Neutrophil (primary cell): ENCODE results near the gene FERMT1.

Experiments
- H3K27ac ChIP-seq: fragments of 200-600 bp; sonication (generic); 2 replicates; pipeline ENCODE4 v1.5.1; 2016; ENCODE audit warnings: mild to moderate bottlenecking, moderate library complexity
- H3K27me3 ChIP-seq: fragments of 200-600 bp; sonication (generic); 2 replicates; pipeline ENCODE4 v1.6.0; 2016; ENCODE audit warnings: mild to moderate bottlenecking
- H3K36me3 ChIP-seq: fragments of 200-600 bp; sonication (generic); 2 replicates; pipeline ENCODE4 v1.5.1; 2017
- H3K4me1 ChIP-seq, 2 experiments: fragments of 200-600 bp in 1 of 2; sonication (generic) in 1 of 2; 1 replicate in 1 of 2; 2 replicates in 1 of 2; pipeline versions ENCODE4 v1.5.1 to v1.6.1; 2013 to 2016; ENCODE audit warnings: low read depth in 1 of 2, low read length in 1 of 2, mild to moderate bottlenecking in 1 of 2, moderate library complexity in 1 of 2; ENCODE audit not compliant: control insufficient read depth in 1 of 2, insufficient read depth in 1 of 2
- H3K4me3 ChIP-seq, 2 experiments: fragments of 200-600 bp in 1 of 2; sonication (generic) in 1 of 2; 1 replicate in 1 of 2; 2 replicates in 1 of 2; pipeline ENCODE4 v1.5.1; 2013 to 2016; ENCODE audit warnings: low read depth in 1 of 2, low read length in 1 of 2, mild to moderate bottlenecking in 1 of 2, moderate library complexity in 1 of 2
- H3K9me3 ChIP-seq: fragments of 200-600 bp; sonication (generic); 2 replicates; pipeline ENCODE4 v1.5.1; 2016
- TF ChIP-seq, protein P1 (sequence below): fragments of 200-600 bp; sonication (generic); IDR thresholded peaks from 2 replicates; pipeline ENCODE4 v1.5.1; 2016; ENCODE audit warnings: antibody characterized with exemption

FERMT1 gene

DNA sequence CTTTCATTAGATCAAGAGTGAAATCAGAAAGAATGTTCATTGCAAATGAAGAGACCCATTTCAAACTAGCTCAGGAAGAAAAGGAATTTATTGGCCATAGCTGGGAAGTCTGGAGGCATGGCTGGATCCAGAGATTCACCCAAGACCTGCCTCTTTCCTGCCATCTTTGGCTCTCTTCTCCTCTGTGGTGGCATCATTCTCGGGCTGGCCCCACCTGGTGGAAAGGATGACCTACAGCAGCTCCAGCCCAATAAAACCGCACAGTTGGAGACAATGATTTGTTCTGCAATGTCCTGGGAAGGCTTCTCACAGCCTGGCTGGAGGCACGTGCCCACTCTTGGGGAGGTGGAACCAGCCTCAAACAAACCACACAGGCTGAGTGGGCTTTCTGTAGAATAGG, 18.1 kb upstream of the FERMT1 start:
- TF ChIP-seq, protein P1, sequence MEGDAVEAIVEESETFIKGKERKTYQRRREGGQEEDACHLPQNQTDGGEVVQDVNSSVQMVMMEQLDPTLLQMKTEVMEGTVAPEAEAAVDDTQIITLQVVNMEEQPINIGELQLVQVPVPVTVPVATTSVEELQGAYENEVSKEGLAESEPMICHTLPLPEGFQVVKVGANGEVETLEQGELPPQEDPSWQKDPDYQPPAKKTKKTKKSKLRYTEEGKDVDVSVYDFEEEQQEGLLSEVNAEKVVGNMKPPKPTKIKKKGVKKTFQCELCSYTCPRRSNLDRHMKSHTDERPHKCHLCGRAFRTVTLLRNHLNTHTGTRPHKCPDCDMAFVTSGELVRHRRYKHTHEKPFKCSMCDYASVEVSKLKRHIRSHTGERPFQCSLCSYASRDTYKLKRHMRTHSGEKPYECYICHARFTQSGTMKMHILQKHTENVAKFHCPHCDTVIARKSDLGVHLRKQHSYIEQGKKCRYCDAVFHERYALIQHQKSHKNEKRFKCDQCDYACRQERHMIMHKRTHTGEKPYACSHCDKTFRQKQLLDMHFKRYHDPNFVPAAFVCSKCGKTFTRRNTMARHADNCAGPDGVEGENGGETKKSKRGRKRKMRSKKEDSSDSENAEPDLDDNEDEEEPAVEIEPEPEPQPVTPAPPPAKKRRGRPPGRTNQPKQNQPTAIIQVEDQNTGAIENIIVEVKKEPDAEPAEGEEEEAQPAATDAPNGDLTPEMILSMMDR = no peak
- Histone ChIP-seq H3K4me1 (no peaks in the 10 kb centered on the region), H3K9me3 (no peaks in the 10 kb centered on the region), H3K27ac (no peak overlapping the region), H3K27me3 (peaks cover 33% of the 10 kb centered on the region), H3K36me3 (no peaks in the 10 kb centered on the region), H3K4me3 (no peak overlapping the region)

DNA sequence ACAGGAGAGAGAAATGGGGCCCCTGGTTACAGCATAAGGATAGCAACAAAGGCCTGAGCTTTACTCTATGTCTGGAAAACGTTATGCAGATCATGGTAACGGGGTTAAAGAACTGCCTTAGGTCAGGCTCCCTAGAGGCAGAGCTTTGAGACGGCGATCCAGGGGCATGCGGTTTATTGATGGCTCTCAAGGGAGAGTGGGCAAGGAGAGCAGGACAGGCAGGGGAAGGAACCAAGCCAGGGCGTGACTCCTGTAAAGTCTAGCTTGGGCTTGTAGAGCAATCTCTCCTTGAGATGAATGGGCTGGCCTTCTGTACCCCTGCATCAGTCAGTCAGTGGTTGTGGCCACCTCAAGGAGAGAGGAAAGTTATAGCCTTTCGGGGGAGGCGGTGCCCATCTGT, 12.5 kb upstream of the FERMT1 start:
- H3K4me1 ChIP-seq = no peaks in the 10 kb centered on the region
- H3K27ac ChIP-seq = no peak overlapping the region
- no peaks in the 10 kb centered on the region for H3K36me3 ChIP-seq
- peaks cover 60% of the 10 kb centered on the region for H3K27me3 ChIP-seq
- H3K9me3 ChIP-seq = no peaks in the 10 kb centered on the region
- TF ChIP-seq, protein P1 = no peak
- H3K4me3 ChIP-seq = no peak overlapping the region

DNA sequence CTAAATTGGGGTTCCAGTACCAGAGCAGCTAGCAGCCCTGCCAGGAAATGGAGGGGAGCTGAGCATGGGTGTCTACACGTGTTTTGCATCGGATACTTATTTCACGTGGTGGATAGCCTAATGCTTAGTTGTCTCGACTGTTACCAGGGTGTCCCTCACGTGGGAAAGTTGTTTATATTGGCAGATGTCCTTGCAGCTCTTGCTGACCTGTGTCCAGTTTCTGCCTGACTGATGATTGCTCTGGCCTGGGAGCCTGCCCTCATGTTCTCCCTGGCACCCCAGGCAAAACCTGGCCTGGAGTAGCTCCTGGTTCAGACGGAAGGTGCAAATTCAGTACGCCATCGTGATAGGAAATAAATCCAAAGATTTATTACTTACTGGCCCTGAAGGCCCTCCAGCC, 11.8 kb upstream of the FERMT1 start:
- Histone ChIP-seq H3K36me3 (no peaks in the 10 kb centered on the region), H3K9me3 (no peaks in the 10 kb centered on the region), H3K27ac (no peak overlapping the region), H3K4me1 (no peaks in the 10 kb centered on the region), H3K4me3 (no peak overlapping the region), H3K27me3 (peaks cover 65% of the 10 kb centered on the region)
- TF ChIP-seq, protein P1 = no peak

DNA sequence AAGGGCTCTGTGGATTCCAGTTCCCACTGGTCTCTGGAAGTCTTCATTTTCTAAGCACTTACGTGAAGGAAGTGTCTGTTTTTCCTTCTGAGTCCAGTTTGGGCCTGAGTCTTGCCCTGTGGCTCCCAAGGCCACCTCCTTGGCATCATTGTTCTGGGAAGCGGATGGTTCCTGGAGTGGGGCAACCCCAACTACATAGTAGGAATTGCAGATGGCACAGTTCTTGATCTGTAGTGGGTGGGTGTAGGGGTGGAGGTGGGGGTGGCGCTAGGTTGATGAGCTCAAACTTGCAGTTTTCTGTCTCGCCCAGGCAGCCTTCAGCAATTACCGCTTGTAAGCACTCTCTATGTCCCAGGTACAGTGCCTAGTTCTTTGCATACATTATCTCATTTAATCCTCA, 7.2 kb upstream of the FERMT1 start:
- TF ChIP-seq, protein P1 = no peak
- H3K36me3 ChIP-seq = no peaks in the 10 kb centered on the region
- no peak overlapping the region for H3K4me3 ChIP-seq
- no peak overlapping the region for H3K27ac ChIP-seq
- H3K27me3 ChIP-seq = peaks cover 61% of the 10 kb centered on the region
- H3K9me3 ChIP-seq = no peaks in the 10 kb centered on the region
- H3K4me1 ChIP-seq = no peaks in the 10 kb centered on the region

DNA sequence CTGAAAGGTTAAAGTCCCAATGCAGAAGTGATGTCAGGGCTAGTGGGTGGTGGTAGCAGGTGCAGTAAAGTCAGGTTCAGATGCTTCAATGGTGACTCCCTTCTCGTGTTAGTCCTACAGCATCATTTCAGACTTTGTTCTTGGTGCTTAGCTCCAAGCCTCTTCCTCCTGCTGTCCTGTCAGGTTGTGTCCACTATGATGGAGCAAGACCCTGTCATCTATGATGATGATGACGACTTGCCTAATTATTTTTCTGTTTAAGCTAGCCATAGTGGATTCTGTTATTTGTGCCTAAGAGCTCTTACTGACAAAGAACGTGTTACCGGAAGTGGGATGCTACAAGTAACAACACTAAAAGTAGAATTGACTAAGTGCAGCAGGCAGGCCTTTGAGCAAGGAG, 5.0 kb upstream of the FERMT1 start:
- peaks cover 69% of the 10 kb centered on the region for H3K27me3 ChIP-seq
- H3K4me1 ChIP-seq = peaks cover 2 to 3% of the 10 kb centered on the region in 2 experiments
- TF ChIP-seq, protein P1 = no peak
- no peak overlapping the region for H3K27ac ChIP-seq
- no peaks in the 10 kb centered on the region for H3K9me3 ChIP-seq
- no peaks in the 10 kb centered on the region for H3K36me3 ChIP-seq
- H3K4me3 ChIP-seq = no peak overlapping the region

DNA sequence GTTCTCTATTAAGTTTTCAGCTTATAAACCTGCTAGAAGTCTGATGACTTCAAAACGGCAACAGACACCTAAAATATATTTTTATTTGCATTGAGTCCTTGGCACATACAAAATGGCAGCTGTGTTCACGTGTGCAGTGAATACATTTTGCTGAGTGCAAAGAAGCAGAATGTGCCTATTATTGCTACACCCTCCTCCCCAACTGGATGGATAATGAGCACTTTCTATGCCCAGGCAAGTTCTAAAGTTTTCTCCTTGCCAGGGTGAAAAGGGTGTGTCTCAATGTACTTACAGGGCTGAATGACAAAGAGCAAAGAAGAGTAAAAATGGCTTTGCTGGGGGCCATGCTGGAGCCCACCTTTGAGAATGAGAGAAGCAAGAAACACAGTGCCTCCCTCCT, 4.0 kb upstream of the FERMT1 start:
- Histone ChIP-seq H3K4me1 (peaks cover 9 to 11% of the 10 kb centered on the region in 2 experiments), H3K4me3 (no peak overlapping the region), H3K36me3 (no peaks in the 10 kb centered on the region), H3K27me3 (peaks cover 79% of the 10 kb centered on the region), H3K27ac (no peak overlapping the region), H3K9me3 (no peaks in the 10 kb centered on the region)
- TF ChIP-seq, protein P1 = no peak
